Measurements from ENCODE around the gene FOXD3. TPM values are rescaled to one million over a fixed set of nuclear protein-coding genes. Genes with fewer than 3 reads are reported as not detected.

The FOXD3 gene
- total and polyA plus RNA-seq, 2 experiments from 2014 or later: not detected

- Histone ChIP-seq H3K4me3 (no peak overlapping the region), H3K9me3 (ENCODE audit: low read depth) (no peaks in the 10 kb centered on the region), H3K27me3 (no peaks in the 10 kb centered on the region), H3K36me3 (no peaks in the 10 kb centered on the region), H3K27ac (no peak overlapping the region), H3K4me1 (ENCODE audit: low read depth) (peaks cover 5% of the 10 kb centered on the region)
- DNase-seq (ENCODE audit: low read depth in 1 of 2, low spot score in 1 of 2): no peak
- TF ChIP-seq CTCF (IDR thresholded peaks at IDR 0.05; ENCODE audit: low read depth, low read length): no peak
Measured at GRCh38 chr1:63277195-63278192, 44.9 kb upstream of the FOXD3 start.

- no peak for TF ChIP-seq CTCF (IDR thresholded peaks at IDR 0.05; ENCODE audit: low read depth, low read length)
- H3K36me3 ChIP-seq: no peaks in the 10 kb centered on the region
- no peaks in the 10 kb centered on the region for H3K4me1 ChIP-seq (ENCODE audit: low read depth)
- no peak overlapping the region for H3K4me3 ChIP-seq
- DNase-seq (ENCODE audit: low read depth in 1 of 2, low spot score in 1 of 2): no peak
- H3K27ac ChIP-seq: no peak overlapping the region
- H3K27me3 ChIP-seq: no peaks in the 10 kb centered on the region
- no peaks in the 10 kb centered on the region for H3K9me3 ChIP-seq (ENCODE audit: low read depth)
Measured at GRCh38 chr1:63281753-63282152, 40.6 kb upstream of the FOXD3 start.

DNA sequence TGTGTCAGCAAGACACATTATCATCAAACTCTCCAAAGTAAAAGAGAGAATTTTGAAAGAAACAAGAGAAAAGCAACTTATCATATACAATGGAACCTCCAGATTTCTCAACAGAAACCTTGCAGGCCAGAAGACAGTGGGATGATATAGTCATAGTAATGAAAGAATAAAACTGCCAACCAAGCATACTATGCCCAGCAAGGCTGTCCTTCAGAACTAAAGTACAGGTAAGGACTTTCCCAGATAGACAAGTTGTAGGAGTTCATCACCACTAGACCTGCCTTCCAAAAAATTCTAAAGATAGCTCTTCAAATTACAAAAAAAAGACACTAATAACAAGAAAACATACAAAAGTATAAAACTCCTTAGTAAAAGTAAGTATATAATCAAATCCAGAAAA is 33.2 kb upstream of the FOXD3 start:
- Histone ChIP-seq H3K27ac (no peak overlapping the region), H3K4me1 (ENCODE audit: low read depth) (no peaks in the 10 kb centered on the region), H3K4me3 (no peak overlapping the region), H3K36me3 (no peaks in the 10 kb centered on the region), H3K9me3 (ENCODE audit: low read depth) (no peaks in the 10 kb centered on the region), H3K27me3 (no peaks in the 10 kb centered on the region)
- no peak for TF ChIP-seq CTCF (IDR thresholded peaks at IDR 0.05; ENCODE audit: low read depth, low read length)
- DNase-seq (ENCODE audit: low read depth in 1 of 2, low spot score in 1 of 2): no peak

- Histone ChIP-seq H3K4me1 (ENCODE audit: low read depth) (no peaks in the 10 kb centered on the region), H3K36me3 (no peaks in the 10 kb centered on the region), H3K9me3 (ENCODE audit: low read depth) (no peaks in the 10 kb centered on the region), H3K27ac (no peak overlapping the region), H3K4me3 (no peak overlapping the region), H3K27me3 (no peaks in the 10 kb centered on the region)
- no peak for DNase-seq (ENCODE audit: low read depth in 1 of 2, low spot score in 1 of 2)
- no peak for TF ChIP-seq CTCF (IDR thresholded peaks at IDR 0.05; ENCODE audit: low read depth, low read length)
Measured at GRCh38 chr1:63294803-63295594, 27.4 kb upstream of the FOXD3 start.

DNA sequence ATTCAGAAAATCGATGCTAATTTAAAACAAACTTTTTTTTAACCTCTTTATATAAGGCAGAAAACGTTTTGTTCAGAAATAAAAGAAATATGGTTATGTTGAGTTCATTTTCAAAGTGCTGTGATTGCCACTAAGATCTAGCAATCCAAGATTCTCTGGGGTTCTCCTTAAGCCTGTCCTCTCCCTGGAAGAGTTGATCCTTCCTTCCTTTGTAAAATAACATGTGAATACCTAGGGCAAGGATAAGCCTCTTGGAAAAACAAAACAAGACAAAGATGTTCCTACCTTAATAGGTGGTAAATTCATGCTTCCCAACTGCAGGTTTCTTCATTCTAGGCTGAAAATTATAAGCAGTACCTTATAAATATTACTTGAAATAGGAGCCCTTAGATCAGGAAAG is 18.0 kb upstream of the FOXD3 start:
- no peak for DNase-seq (ENCODE audit: low read depth in 1 of 2, low spot score in 1 of 2)
- Histone ChIP-seq H3K4me3 (no peak overlapping the region), H3K27ac (no peak overlapping the region), H3K27me3 (peaks cover 8% of the 10 kb centered on the region), H3K9me3 (ENCODE audit: low read depth) (no peaks in the 10 kb centered on the region), H3K36me3 (no peaks in the 10 kb centered on the region), H3K4me1 (ENCODE audit: low read depth) (no peaks in the 10 kb centered on the region)
- no peak for TF ChIP-seq CTCF (IDR thresholded peaks at IDR 0.05; ENCODE audit: low read depth, low read length)
